Breast epithelium (tissue), 4 donors: ENCODE results near the gene XYLT1. TPM values are rescaled to one million over a fixed set of nuclear protein-coding genes. Genes with fewer than 3 reads are reported as not detected.

ENCODE experiments used
- DNase-seq, 2 donors: peaks; one replicate each; pipeline ENCODE4 v3.0.0-alpha.2; 2019; ENCODE audit warnings: low spot score in 2 of 2
- H3K27ac ChIP-seq, 2 donors: fragments of 200-600 bp; sonication (generic) in 1 of 2; one replicate each; pipeline ENCODE4 v1.5.1; 2016 to 2019; ENCODE audit warnings: mild to moderate bottlenecking in 1 of 2
- H3K27me3 ChIP-seq, 2 donors: fragments of 200-600 bp; sonication (generic) in 1 of 2; one replicate each; pipeline versions ENCODE4 v1.5.1 to v1.6.0; 2017 to 2019; ENCODE audit warnings: control low read depth in 1 of 2, mild to moderate bottlenecking in 1 of 2
- H3K36me3 ChIP-seq: fragments of 200-600 bp; one replicate; pipeline ENCODE4 v1.5.1; 2019
- H3K4me1 ChIP-seq, 2 donors: fragments of 200-600 bp; sonication (generic); one replicate each; pipeline ENCODE4 v1.5.1; 2016 to 2019; ENCODE audit warnings: control low read depth in 1 of 2
- H3K4me3 ChIP-seq, 3 donors: fragments of 200-600 bp; sonication (generic); 1 replicate in 2 of 3; 2 replicates in 1 of 3; pipeline ENCODE4 v1.5.1; 2016 to 2019; ENCODE audit warnings: mild to moderate bottlenecking in 3 of 3, moderate library complexity in 2 of 3
- H3K9me3 ChIP-seq, 2 donors: fragments of 200-600 bp; sonication (generic) in 1 of 2; one replicate each; pipeline ENCODE4 v1.5.1; 2016 to 2019; ENCODE audit warnings: control low read depth in 1 of 2
- POLR2A ChIP-seq: fragments of 450-650 bp; IDR thresholded peaks from one replicate; pipeline ENCODE4 v1.6.1; 2016; ENCODE audit warnings: antibody characterized with exemption, mild to moderate bottlenecking, moderate library complexity
- POLR2AphosphoS5 ChIP-seq, 3 donors: sonication (generic); formaldehyde crosslinking; IDR thresholded peaks; one replicate each; pipeline ENCODE4 v1.6.1; 2017; ENCODE audit warnings: antibody characterized with exemption in 3 of 3
- intact Hi-C: fragments of 100-400 bp; cut with DNase I; formaldehyde crosslinking; loops from one replicate; pipeline ENCODE4 v1.15.1; 2023; ENCODE audit warnings: low total_unique reads
- total RNA-seq, 3 donors: library from RNA; depleted of rRNA; stranded (reverse); fragments of >200 nt; gene quantifications; one replicate each; pipeline ENCODE4 v1.1.0, GENCODE V29; 2016
- TF ChIP-seq, protein P1 (sequence below), 3 donors: fragments of 450-650 bp; IDR thresholded peaks; one replicate each; pipeline ENCODE4 v1.5.1; 2016 to 2017; ENCODE audit warnings: antibody characterized with exemption in 3 of 3, mild to moderate bottlenecking in 3 of 3, moderate library complexity in 3 of 3

The XYLT1 gene
- total RNA-seq, 3 donors from 2014 or later, result 11.9 to 32.8 (median 13.8) TPM

GRCh38 chr16:17475104-17475503 lies 4.3 kb upstream of the XYLT1 start:
- Histone ChIP-seq H3K27me3 (peaks cover 0 to 4% of the 10 kb centered on the region in 2 donors), H3K4me3 (no peak overlapping the region), H3K36me3 (no peaks in the 10 kb centered on the region), H3K4me1 (no peaks in the 10 kb centered on the region), H3K27ac (no peak overlapping the region), H3K9me3 (no peaks in the 10 kb centered on the region)
- DNase-seq, result no peak
- intact Hi-C loops, result loop anchor here (10.0 kb wide), 1 partner anchor 280 kb away; no protein-coding TSS in a partner anchor
- TF ChIP-seq POLR2AphosphoS5 (IDR thresholded peaks at IDR 0.05) (no peak), POLR2A (no peak)
- TF ChIP-seq, protein P1, sequence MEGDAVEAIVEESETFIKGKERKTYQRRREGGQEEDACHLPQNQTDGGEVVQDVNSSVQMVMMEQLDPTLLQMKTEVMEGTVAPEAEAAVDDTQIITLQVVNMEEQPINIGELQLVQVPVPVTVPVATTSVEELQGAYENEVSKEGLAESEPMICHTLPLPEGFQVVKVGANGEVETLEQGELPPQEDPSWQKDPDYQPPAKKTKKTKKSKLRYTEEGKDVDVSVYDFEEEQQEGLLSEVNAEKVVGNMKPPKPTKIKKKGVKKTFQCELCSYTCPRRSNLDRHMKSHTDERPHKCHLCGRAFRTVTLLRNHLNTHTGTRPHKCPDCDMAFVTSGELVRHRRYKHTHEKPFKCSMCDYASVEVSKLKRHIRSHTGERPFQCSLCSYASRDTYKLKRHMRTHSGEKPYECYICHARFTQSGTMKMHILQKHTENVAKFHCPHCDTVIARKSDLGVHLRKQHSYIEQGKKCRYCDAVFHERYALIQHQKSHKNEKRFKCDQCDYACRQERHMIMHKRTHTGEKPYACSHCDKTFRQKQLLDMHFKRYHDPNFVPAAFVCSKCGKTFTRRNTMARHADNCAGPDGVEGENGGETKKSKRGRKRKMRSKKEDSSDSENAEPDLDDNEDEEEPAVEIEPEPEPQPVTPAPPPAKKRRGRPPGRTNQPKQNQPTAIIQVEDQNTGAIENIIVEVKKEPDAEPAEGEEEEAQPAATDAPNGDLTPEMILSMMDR (IDR thresholded peaks at IDR 0.05), result no peak

DNA sequence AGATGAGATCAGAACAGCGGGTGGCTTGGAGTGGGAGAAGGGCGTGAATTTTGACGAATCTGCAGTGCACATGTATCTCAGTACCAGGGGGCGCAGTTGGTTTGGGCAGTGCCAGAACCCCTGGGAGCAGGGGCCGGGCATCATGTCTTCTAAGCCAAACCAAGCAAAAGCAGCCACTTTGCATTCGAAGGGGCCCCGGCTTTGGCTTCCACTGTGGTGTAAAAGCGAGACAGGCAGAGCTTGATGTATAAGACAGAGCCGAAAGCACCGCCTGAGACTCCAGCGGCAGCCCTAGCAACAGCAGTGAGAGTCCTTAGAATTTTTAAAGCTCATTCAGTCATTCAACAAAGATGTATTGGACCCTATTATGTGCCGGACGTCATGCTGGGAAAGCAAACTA lies 3.8 kb upstream of the XYLT1 start:
- Histone ChIP-seq H3K27me3 (no peaks in the 10 kb centered on the region), H3K9me3 (no peaks in the 10 kb centered on the region), H3K36me3 (no peaks in the 10 kb centered on the region), H3K27ac (no peak overlapping the region), H3K4me1 (peaks cover 0 to 4% of the 10 kb centered on the region in 2 donors), H3K4me3 (no peak overlapping the region)
- no peak for TF ChIP-seq POLR2AphosphoS5 (IDR thresholded peaks at IDR 0.05)
- TF ChIP-seq, protein P1 (IDR thresholded peaks at IDR 0.05), result no peak
- intact Hi-C loops, result loop anchor here (10.0 kb wide), 1 partner anchor 280 kb away; no protein-coding TSS in a partner anchor
- no peak for DNase-seq

- Histone ChIP-seq H3K4me3 (no peak overlapping the region), H3K27ac (peak overlapping the region in 1 of 2 donors; percentile 44), H3K9me3 (no peaks in the 10 kb centered on the region), H3K4me1 (peaks cover 0 to 4% of the 10 kb centered on the region in 2 donors), H3K27me3 (no peaks in the 10 kb centered on the region), H3K36me3 (no peaks in the 10 kb centered on the region)
- intact Hi-C loops, result loop anchor here (10.0 kb wide), 1 partner anchor 279 kb away; no protein-coding TSS in a partner anchor
- no peak for DNase-seq
- no peak for TF ChIP-seq POLR2A
- no peak for TF ChIP-seq POLR2AphosphoS5 (IDR thresholded peaks at IDR 0.05)
- TF ChIP-seq, protein P1 (IDR thresholded peaks at IDR 0.05), result no peak
Observed at GRCh38 chr16:17474037-17474436, 3.3 kb upstream of the XYLT1 start.

DNA sequence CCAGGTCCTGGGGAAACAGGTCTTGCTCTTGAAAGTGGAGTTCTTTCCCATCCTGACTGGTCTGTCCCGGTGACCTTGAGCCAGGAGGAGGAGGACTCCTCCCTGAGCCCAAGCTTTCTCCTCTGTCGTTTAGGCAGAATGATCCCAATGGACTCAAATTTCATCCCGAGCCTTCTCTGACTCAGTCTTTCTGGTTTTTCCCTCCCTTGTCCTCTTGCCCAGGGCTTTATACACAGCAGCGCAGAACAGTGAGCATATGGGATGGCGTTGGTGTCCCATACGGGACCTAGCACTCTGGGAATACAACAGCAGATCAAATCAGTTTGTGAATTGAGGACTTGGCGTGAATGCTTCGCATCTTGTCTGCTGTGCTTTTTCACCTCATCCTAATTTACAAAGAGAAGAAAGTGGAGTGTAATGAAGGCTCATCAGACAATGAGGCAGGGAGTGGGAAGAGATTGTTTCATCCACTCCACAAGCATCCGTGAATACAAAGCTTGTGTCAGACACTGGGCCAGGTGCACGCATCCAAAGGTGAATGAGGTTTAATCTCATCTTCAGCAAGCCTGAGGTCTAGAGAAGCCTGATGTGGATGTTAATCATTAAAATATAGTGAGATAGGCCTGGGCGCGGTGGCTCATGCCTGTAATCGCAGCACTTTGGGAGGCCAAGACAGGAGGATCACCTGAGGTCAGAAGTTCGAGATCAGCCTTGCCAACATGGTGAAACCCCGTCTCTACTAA lies 1.1 kb upstream of the XYLT1 start:
- Histone ChIP-seq H3K27me3 (no peaks in the 10 kb centered on the region), H3K9me3 (no peaks in the 10 kb centered on the region), H3K4me1 (peaks cover 4 to 6% of the 10 kb centered on the region in 2 donors), H3K27ac (peak overlapping the region; percentile 87 to 95), H3K36me3 (no peaks in the 10 kb centered on the region), H3K4me3 (peak overlapping the region in 1 of 3 donors; percentile 70)
- DNase-seq, result no peak
- TF ChIP-seq POLR2A, result no peak
- TF ChIP-seq, protein P1 (IDR thresholded peaks at IDR 0.05), result no peak
- TF ChIP-seq POLR2AphosphoS5 (IDR thresholded peaks at IDR 0.05), result no peak
- intact Hi-C loops, result loop anchor here (10.0 kb wide), 1 partner anchor 277 kb away; no protein-coding TSS in a partner anchor
